ENCODE data around the gene LRFN2. TPM values are rescaled to one million over a fixed set of nuclear protein-coding genes. Genes with fewer than 3 reads are reported as not detected.

LRFN2 gene
- total RNA-seq, 4 donors from 2014 or later: 0.83 TPM; not detected in 3

DNA sequence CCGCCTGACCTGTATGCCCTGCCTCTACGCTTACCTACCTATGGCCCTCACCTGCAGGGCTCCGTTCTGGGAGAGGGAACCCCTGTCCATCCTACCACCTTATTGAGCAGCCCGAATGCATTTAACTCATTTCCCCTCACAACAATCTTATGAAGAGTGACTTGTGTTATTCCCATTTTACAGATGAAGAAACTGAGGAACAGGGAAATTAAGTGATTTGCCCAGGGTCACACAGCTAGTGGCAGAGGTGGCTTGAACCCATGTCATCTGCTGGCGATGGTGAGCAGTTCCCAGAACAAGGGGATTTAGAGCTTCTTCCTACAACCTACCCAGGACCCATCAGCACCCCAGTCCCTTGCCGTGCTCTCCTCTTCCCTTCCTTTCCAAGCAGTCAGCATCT lies 42.3 kb upstream of the LRFN2 start:
- no peaks in the 10 kb centered on the region for H3K27me3 ChIP-seq
- no peaks in the 10 kb centered on the region for H3K36me3 ChIP-seq
- no peak overlapping the region for H3K27ac ChIP-seq
- no peaks in the 10 kb centered on the region for H3K4me1 ChIP-seq
- H3K9me3 ChIP-seq: no peaks in the 10 kb centered on the region
- H3K4me3 ChIP-seq: no peak overlapping the region
- no peak for DNase-seq
- TF ChIP-seq, protein P1, sequence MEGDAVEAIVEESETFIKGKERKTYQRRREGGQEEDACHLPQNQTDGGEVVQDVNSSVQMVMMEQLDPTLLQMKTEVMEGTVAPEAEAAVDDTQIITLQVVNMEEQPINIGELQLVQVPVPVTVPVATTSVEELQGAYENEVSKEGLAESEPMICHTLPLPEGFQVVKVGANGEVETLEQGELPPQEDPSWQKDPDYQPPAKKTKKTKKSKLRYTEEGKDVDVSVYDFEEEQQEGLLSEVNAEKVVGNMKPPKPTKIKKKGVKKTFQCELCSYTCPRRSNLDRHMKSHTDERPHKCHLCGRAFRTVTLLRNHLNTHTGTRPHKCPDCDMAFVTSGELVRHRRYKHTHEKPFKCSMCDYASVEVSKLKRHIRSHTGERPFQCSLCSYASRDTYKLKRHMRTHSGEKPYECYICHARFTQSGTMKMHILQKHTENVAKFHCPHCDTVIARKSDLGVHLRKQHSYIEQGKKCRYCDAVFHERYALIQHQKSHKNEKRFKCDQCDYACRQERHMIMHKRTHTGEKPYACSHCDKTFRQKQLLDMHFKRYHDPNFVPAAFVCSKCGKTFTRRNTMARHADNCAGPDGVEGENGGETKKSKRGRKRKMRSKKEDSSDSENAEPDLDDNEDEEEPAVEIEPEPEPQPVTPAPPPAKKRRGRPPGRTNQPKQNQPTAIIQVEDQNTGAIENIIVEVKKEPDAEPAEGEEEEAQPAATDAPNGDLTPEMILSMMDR (IDR thresholded peaks at IDR 0.05): no peak
- no peak for TF ChIP-seq POLR2A (IDR thresholded peaks at IDR 0.05)

GRCh38 chr6:40627316-40627715 lies 40.2 kb upstream of the LRFN2 start:
- DNase-seq: no peak
- Histone ChIP-seq H3K27me3 (no peaks in the 10 kb centered on the region), H3K4me3 (no peak overlapping the region), H3K36me3 (no peaks in the 10 kb centered on the region), H3K4me1 (no peaks in the 10 kb centered on the region), H3K9me3 (no peaks in the 10 kb centered on the region), H3K27ac (no peak overlapping the region)
- no peak for TF ChIP-seq POLR2A (IDR thresholded peaks at IDR 0.05)
- TF ChIP-seq, protein P1 (IDR thresholded peaks at IDR 0.05): no peak

DNA sequence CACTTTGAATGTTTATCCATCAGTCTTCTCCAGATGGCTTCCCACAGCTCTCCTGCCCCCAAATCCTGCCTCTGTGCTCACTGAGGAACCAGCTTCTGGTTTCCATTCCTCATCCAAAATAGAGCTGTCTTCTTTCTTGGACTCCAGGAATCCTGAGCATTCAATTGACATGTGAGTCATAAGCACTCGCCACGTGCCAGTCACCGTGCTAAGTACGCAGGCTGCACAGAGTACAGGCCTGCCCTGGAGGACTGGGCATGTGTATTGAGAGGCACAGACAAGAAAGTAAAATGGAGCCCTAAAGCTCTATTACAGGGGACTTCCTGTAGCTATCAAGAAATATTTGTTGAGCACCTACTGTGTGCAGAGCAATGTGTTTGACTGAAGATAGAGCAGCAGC lies 39.7 kb upstream of the LRFN2 start:
- H3K4me1 ChIP-seq: no peaks in the 10 kb centered on the region
- no peak overlapping the region for H3K4me3 ChIP-seq
- no peaks in the 10 kb centered on the region for H3K36me3 ChIP-seq

GRCh38 chr6:40623932-40624331 lies 36.8 kb upstream of the LRFN2 start:
- TF ChIP-seq POLR2A (IDR thresholded peaks at IDR 0.05): no peak
- TF ChIP-seq, protein P1 (IDR thresholded peaks at IDR 0.05): no peak
- Histone ChIP-seq H3K36me3 (no peaks in the 10 kb centered on the region), H3K4me1 (no peaks in the 10 kb centered on the region), H3K9me3 (no peaks in the 10 kb centered on the region), H3K4me3 (no peak overlapping the region), H3K27me3 (no peaks in the 10 kb centered on the region), H3K27ac (no peak overlapping the region)
- DNase-seq: no peak

More for the DNA sequence above, 39.7 kb upstream of the LRFN2 start:
- no peak for DNase-seq
- TF ChIP-seq POLR2A (IDR thresholded peaks at IDR 0.05): no peak
- TF ChIP-seq, protein P1 (IDR thresholded peaks at IDR 0.05): no peak
- H3K27me3 ChIP-seq: no peaks in the 10 kb centered on the region
- H3K9me3 ChIP-seq: no peaks in the 10 kb centered on the region
- no peak overlapping the region for H3K27ac ChIP-seq

GRCh38 chr6:40623178-40623577 lies 36.0 kb upstream of the LRFN2 start:
- Histone ChIP-seq H3K27me3 (no peaks in the 10 kb centered on the region), H3K4me3 (no peak overlapping the region), H3K4me1 (no peaks in the 10 kb centered on the region), H3K27ac (no peak overlapping the region), H3K36me3 (no peaks in the 10 kb centered on the region), H3K9me3 (no peaks in the 10 kb centered on the region)
- TF ChIP-seq POLR2A (IDR thresholded peaks at IDR 0.05): no peak
- TF ChIP-seq, protein P1 (IDR thresholded peaks at IDR 0.05): no peak
- no peak for DNase-seq
